Spinal cord (tissue), 10 donors: ENCODE data around the gene COL13A1. TPM values are rescaled to one million over a fixed set of nuclear protein-coding genes. Genes with fewer than 3 reads are reported as not detected.

Experiments used
- DNase-seq, 6 donors: peaks; one replicate each; pipeline versions ENCODE4 v3.0.0 to v3.0.0-alpha.2; 2013 to 2015; ENCODE audit warnings: low spot score in 6 of 6, low read depth in 4 of 6
- H3K27ac ChIP-seq: one replicate; pipeline ENCODE4 v1.5.1; 2013; ENCODE audit warnings: low read depth, low read length, control low read depth
- H3K27me3 ChIP-seq: one replicate; pipeline ENCODE4 v1.6.1; 2013; ENCODE audit warnings: low read length; ENCODE audit not compliant: control insufficient read depth, insufficient read depth
- H3K36me3 ChIP-seq: one replicate; pipeline ENCODE4 v1.6.1; 2013; ENCODE audit warnings: low read length; ENCODE audit not compliant: control insufficient read depth, insufficient read depth
- H3K4me1 ChIP-seq: one replicate; pipeline ENCODE4 v1.6.1; 2013; ENCODE audit warnings: low read length; ENCODE audit not compliant: control insufficient read depth, insufficient read depth
- H3K4me3 ChIP-seq: one replicate; pipeline ENCODE4 v1.5.1; 2013; ENCODE audit warnings: low read depth, low read length, control low read depth
- H3K9me3 ChIP-seq: one replicate; pipeline ENCODE4 v1.6.1; 2013; ENCODE audit warnings: low read length; ENCODE audit not compliant: control insufficient read depth, insufficient read depth
- WGBS: methylation state at CpG from one replicate; pipeline ENCODE4 v1.1.5; 2013; ENCODE audit warnings: missing lambda C conversion rate; ENCODE audit not compliant: insufficient coverage; 5-methylcytosine and 5-hydroxymethylcytosine counted together
- long read RNA-seq, 4 donors: transcript quantifications; one replicate each; lab custom pipeline, GENCODE V29; 2026
- polyA plus RNA-seq, 2 donors: library from polyadenylated mRNA; unstranded; fragments of 120-200 nt; gene quantifications; one replicate each; pipeline ENCODE4 v1.2.1, GENCODE V29; 2013; ENCODE audit not compliant: insufficient read length in 2 of 2
- total RNA-seq, 2 donors: library from RNA; depleted of rRNA in 1 of 2; stranded (reverse); fragments of 120-200 nt in 1 of 2; fragments of >200 nt in 1 of 2; gene quantifications; one replicate each; pipeline versions ENCODE4 v1.2.3 to v1.2.4, GENCODE V29; 2013 to 2014
- donor health status: healthy.

Gene COL13A1
- 10 to 100 TPM; 11.4 to 44.0 TPM for total RNA-seq
- 10 to 100 TPM; 17.6 to 26.5 TPM for polyA plus RNA-seq
- long read RNA-seq, donor 1, partial matches to known transcripts, result 0 of 2 reads
- long read RNA-seq, donor 1, other reads (novel, unspliced or antisense), result 0 of 2 reads
- long read RNA-seq, donor 2, result 0 reads
- long read RNA-seq, donor 3, result 0 reads
- long read RNA-seq, donor 4, partial matches to known transcripts, result 6 of 10 reads
- long read RNA-seq, donor 4, other reads (novel, unspliced or antisense), result 0 of 10 reads

GRCh38 chr10:69801434-69802315 lies at the start of gene COL13A1:
TSS of gene COL13A1 (plus strand) at chr10:69801906. CDS start at chr10:69802424, 518 bp downstream.
- DNase-seq, result peak in 2 of 6 donors; percentile 21 to 54
- no peak within 1 kb of the TSS for H3K27ac ChIP-seq
- WGBS, result 1% methylated on average over 47 of the region's 58 CpGs
- no peaks in the 10 kb centered on the region for H3K36me3 ChIP-seq
- H3K4me3 ChIP-seq, result peak within 1 kb of the TSS; percentile 53
- peaks cover 29% of the 10 kb centered on the region for H3K4me1 ChIP-seq
- no peaks in the 10 kb centered on the region for H3K9me3 ChIP-seq
- H3K27me3 ChIP-seq, result peaks cover 43% of the 10 kb centered on the region

- H3K4me1 ChIP-seq, result peaks cover 8% of the 10 kb centered on the region
- DNase-seq, result no peak
- no peaks in the 10 kb centered on the region for H3K27me3 ChIP-seq
- no peaks in the 10 kb centered on the region for H3K36me3 ChIP-seq
- 80% methylated on average over 2 of the region's 7 CpGs for WGBS
- H3K4me3 ChIP-seq, result no peak overlapping the region
- H3K9me3 ChIP-seq, result no peaks in the 10 kb centered on the region
- H3K27ac ChIP-seq, result no peak overlapping the region
Measured at GRCh38 chr10:69752479-69752878, 49.2 kb upstream of the COL13A1 start.

GRCh38 chr10:69756279-69756678 lies 45.4 kb upstream of the COL13A1 start:
- Histone ChIP-seq H3K4me3 (no peak overlapping the region), H3K4me1 (peaks cover 14% of the 10 kb centered on the region), H3K9me3 (no peaks in the 10 kb centered on the region), H3K27me3 (no peaks in the 10 kb centered on the region), H3K27ac (no peak overlapping the region), H3K36me3 (no peaks in the 10 kb centered on the region)
- WGBS, result 88% methylated on average over 1 of the region's 1 CpG
- no peak for DNase-seq

GRCh38 chr10:69757206-69757552 lies 44.5 kb upstream of the COL13A1 start:
- Histone ChIP-seq H3K9me3 (no peaks in the 10 kb centered on the region), H3K36me3 (no peaks in the 10 kb centered on the region), H3K4me1 (peaks cover 14% of the 10 kb centered on the region), H3K27me3 (no peaks in the 10 kb centered on the region), H3K4me3 (no peak overlapping the region), H3K27ac (no peak overlapping the region)
- WGBS, result 94% methylated on average over 5 of the region's 5 CpGs
- no peak for DNase-seq

GRCh38 chr10:69757553-69758309 lies 44.0 kb upstream of the COL13A1 start:
- no peaks in the 10 kb centered on the region for H3K36me3 ChIP-seq
- WGBS, result 38% methylated on average over 7 of the region's 10 CpGs
- peak in 3 of 6 donors; percentile 26 to 74 (median 71) for DNase-seq
- no peaks in the 10 kb centered on the region for H3K27me3 ChIP-seq
- H3K4me1 ChIP-seq, result peaks cover 14% of the 10 kb centered on the region
- H3K27ac ChIP-seq, result peak overlapping the region; percentile 54
- no peaks in the 10 kb centered on the region for H3K9me3 ChIP-seq
- no peak overlapping the region for H3K4me3 ChIP-seq

GRCh38 chr10:69758310-69758728 lies 43.4 kb upstream of the COL13A1 start:
- WGBS, result no CpG with 5 or more reads among the region's 1 CpG
- peaks cover 14% of the 10 kb centered on the region for H3K4me1 ChIP-seq
- no peaks in the 10 kb centered on the region for H3K27me3 ChIP-seq
- H3K27ac ChIP-seq, result no peak overlapping the region
- no peaks in the 10 kb centered on the region for H3K9me3 ChIP-seq
- H3K36me3 ChIP-seq, result no peaks in the 10 kb centered on the region
- no peak overlapping the region for H3K4me3 ChIP-seq
- peak in 1 of 6 donors; percentile 27 for DNase-seq

GRCh38 chr10:69759641-69760040 lies 42.1 kb upstream of the COL13A1 start:
- 73% methylated on average over 5 of the region's 6 CpGs for WGBS
- Histone ChIP-seq H3K9me3 (no peaks in the 10 kb centered on the region), H3K27ac (no peak overlapping the region), H3K27me3 (no peaks in the 10 kb centered on the region), H3K36me3 (no peaks in the 10 kb centered on the region), H3K4me1 (peaks cover 14% of the 10 kb centered on the region), H3K4me3 (no peak overlapping the region)
- no peak for DNase-seq

GRCh38 chr10:69760072-69760471 lies 41.6 kb upstream of the COL13A1 start:
- no CpG with 5 or more reads among the region's 5 CpGs for WGBS

GRCh38 chr10:69761320-69761719 lies 40.4 kb upstream of the COL13A1 start:
- Histone ChIP-seq H3K9me3 (no peaks in the 10 kb centered on the region), H3K4me3 (no peak overlapping the region), H3K36me3 (no peaks in the 10 kb centered on the region), H3K4me1 (peaks cover 20% of the 10 kb centered on the region), H3K27me3 (no peaks in the 10 kb centered on the region), H3K27ac (no peak overlapping the region)
- no peak for DNase-seq
- 79% methylated on average over 3 of the region's 4 CpGs for WGBS

More at GRCh38 chr10:69760072-69760471, 41.6 kb upstream of the COL13A1 start:
- Histone ChIP-seq H3K27me3 (no peaks in the 10 kb centered on the region), H3K36me3 (no peaks in the 10 kb centered on the region), H3K4me1 (peaks cover 14% of the 10 kb centered on the region), H3K27ac (no peak overlapping the region), H3K4me3 (no peak overlapping the region), H3K9me3 (no peaks in the 10 kb centered on the region)
- peak in 2 of 6 donors; percentile 68 to 78 for DNase-seq
